IPS-20b (cell line): ENCODE data around the gene CACNA1D.

Experiments used
- H3K27ac ChIP-seq: one replicate; pipeline ENCODE4 v1.5.1; 2013; ENCODE audit warnings: low read length
- H3K27me3 ChIP-seq: 2 replicates; pipeline ENCODE4 v1.6.1; 2013; ENCODE audit warnings: mild to moderate bottlenecking, low read length, inconsistent platforms; ENCODE audit not compliant: insufficient read depth
- H3K36me3 ChIP-seq: 2 replicates; pipeline ENCODE4 v1.6.1; 2013; ENCODE audit warnings: low read depth, mild to moderate bottlenecking, inconsistent platforms, low read length, moderate library complexity; ENCODE audit not compliant: insufficient read depth
- H3K4me1 ChIP-seq: 2 replicates; pipeline ENCODE4 v1.6.1; 2013; ENCODE audit warnings: mild to moderate bottlenecking, control low read depth, inconsistent platforms, low read length, moderate library complexity; ENCODE audit not compliant: insufficient read depth
- H3K4me3 ChIP-seq: 2 replicates; pipeline ENCODE4 v1.5.1; 2013; ENCODE audit warnings: mild to moderate bottlenecking, low read length, inconsistent platforms
- H3K9ac ChIP-seq: 2 replicates; pipeline ENCODE4 v1.6.1; 2013; ENCODE audit warnings: low read depth, mild to moderate bottlenecking, inconsistent platforms, low read length, moderate library complexity
- H3K9me3 ChIP-seq: 2 replicates; pipeline ENCODE4 v1.6.1; 2013; ENCODE audit warnings: mild to moderate bottlenecking, low read depth, low read length, inconsistent platforms; ENCODE audit not compliant: insufficient read depth

CACNA1D gene

DNA sequence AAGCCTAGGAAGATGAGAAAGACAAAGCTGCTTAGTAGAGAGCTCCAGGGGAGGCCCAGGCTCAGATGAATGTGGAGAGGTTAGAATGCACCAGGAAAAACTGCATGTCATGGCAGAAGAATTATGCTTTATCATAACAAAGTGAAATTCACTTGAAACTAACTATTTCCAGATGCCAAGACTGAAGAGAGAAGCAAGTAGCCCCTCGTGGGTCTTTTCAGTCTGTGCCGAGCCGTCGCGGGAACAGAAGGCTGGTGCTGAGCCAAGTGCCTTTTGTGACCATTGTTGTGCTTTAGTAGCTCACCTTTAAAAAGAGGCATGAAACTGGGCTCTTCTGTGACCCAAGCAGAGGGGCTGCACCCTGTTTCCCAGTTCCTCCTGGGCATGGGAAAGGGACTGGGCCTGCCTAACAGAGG is 278.6 kb downstream of the CACNA1D start:
- Histone ChIP-seq H3K9me3 (no peaks in the 10 kb centered on the region), H3K36me3 (no peaks in the 10 kb centered on the region), H3K4me1 (peaks cover 12% of the 10 kb centered on the region), H3K27ac (no peak overlapping the region), H3K27me3 (no peaks in the 10 kb centered on the region), H3K9ac (no peak overlapping the region), H3K4me3 (no peak overlapping the region)

DNA sequence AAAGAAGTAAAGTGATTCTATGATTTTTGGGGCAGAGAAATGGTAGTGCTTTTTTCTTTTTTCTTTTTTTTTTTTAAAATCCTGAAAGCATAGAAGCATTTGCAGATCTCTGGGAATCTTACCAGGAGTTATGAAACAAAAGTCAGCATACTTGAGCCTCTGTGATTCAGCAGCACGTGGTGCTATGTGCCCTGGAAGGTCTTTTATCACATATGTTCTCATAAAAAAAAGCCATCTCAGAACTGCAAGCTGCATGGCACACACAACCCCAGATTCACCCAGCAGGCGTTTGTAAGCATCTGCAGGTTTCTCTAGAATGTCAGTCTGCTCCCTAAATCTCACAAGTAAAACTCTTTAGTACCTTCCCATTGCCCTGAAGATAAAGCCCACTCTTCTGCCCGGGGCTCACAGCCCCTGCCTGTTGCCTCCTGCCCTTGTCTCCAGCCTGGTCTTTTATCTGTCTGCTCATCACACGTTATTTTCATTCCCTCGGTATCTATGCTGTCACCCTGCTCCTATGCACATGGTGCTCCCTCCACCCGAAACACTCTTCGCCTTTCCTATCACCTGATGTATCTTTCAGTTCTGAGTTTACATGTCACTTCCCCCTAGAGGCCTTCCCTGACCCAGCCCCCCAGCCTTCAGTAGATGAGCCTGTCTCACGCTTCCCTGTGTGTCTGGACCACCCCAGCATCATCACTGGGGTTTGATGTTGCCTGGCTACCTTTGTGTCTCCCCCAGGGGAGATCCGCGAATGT is 279.4 kb downstream of the CACNA1D start:
- no peaks in the 10 kb centered on the region for H3K27me3 ChIP-seq
- no peaks in the 10 kb centered on the region for H3K9me3 ChIP-seq
- no peak overlapping the region for H3K9ac ChIP-seq
- no peak overlapping the region for H3K27ac ChIP-seq
- peaks cover 11% of the 10 kb centered on the region for H3K4me1 ChIP-seq
- no peaks in the 10 kb centered on the region for H3K36me3 ChIP-seq
- no peak overlapping the region for H3K4me3 ChIP-seq

DNA sequence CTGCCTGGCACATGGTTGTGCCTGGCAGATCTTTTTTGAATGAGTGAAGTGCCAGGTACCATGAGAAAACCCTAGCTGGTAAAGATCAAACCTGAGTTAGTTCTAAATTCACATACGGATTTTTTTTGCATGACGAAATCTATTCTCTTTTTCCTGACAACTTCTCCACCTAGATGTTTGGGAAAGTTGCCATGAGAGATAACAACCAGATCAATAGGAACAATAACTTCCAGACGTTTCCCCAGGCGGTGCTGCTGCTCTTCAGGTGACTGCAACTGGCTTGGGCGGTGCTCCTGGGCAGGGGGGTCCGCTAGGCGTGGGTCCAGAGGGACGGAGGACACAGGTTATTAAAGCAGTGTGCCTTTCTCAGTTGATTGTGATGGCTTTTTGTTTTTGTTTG is 280.0 kb downstream of the CACNA1D start:
- H3K9ac ChIP-seq = no peak overlapping the region
- no peaks in the 10 kb centered on the region for H3K36me3 ChIP-seq
- H3K4me1 ChIP-seq = peaks cover 5% of the 10 kb centered on the region
- no peak overlapping the region for H3K4me3 ChIP-seq
- H3K27me3 ChIP-seq = no peaks in the 10 kb centered on the region
- no peak overlapping the region for H3K27ac ChIP-seq
- H3K9me3 ChIP-seq = no peaks in the 10 kb centered on the region

DNA sequence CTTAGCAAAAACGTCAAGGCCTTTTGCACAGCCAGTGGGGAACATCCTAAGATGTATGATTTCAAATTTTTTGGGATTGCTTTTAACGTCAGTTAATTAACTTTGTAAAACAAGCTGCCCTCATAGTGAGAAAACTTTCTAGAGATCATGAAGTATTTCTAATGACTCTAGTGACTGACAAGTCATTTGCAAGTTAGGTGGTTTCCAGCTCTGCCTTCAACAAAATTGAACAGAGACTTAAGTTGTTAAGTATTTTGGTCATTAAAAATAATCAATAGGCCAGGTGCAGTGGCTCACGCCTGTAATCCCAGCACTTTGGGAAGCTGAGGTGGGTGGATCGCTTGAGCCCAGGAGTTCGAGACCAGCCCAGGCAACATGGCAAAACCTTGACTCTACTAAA is 280.6 kb downstream of the CACNA1D start:
- H3K9ac ChIP-seq = no peak overlapping the region
- peaks cover 4% of the 10 kb centered on the region; the same call in 1 of the 2 replicates for H3K4me1 ChIP-seq
- H3K27me3 ChIP-seq = no peaks in the 10 kb centered on the region
- H3K4me3 ChIP-seq = no peak overlapping the region
- H3K27ac ChIP-seq = no peak overlapping the region
- no peaks in the 10 kb centered on the region for H3K9me3 ChIP-seq
- no peaks in the 10 kb centered on the region for H3K36me3 ChIP-seq

DNA sequence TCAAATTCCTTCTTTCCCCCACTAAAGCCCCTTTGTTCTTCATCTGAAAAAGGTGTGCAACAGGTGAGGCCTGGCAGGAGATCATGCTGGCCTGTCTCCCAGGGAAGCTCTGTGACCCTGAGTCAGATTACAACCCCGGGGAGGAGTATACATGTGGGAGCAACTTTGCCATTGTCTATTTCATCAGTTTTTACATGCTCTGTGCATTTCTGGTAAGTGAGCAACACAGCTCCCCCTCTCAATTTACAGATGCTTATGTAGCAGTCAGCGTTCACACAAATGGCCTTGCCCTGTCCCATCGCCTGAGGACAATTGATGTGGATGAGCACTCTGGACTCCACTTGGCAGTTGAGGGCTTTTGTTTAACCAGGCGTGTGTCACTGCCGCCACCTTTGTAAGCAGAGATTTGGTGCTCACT is 281.4 kb downstream of the CACNA1D start:
- Histone ChIP-seq H3K27me3 (no peaks in the 10 kb centered on the region), H3K4me3 (no peak overlapping the region), H3K9me3 (no peaks in the 10 kb centered on the region), H3K9ac (no peak overlapping the region), H3K36me3 (no peaks in the 10 kb centered on the region), H3K27ac (no peak overlapping the region), H3K4me1 (peaks cover 4% of the 10 kb centered on the region; the same call in 1 of the 2 replicates)

DNA sequence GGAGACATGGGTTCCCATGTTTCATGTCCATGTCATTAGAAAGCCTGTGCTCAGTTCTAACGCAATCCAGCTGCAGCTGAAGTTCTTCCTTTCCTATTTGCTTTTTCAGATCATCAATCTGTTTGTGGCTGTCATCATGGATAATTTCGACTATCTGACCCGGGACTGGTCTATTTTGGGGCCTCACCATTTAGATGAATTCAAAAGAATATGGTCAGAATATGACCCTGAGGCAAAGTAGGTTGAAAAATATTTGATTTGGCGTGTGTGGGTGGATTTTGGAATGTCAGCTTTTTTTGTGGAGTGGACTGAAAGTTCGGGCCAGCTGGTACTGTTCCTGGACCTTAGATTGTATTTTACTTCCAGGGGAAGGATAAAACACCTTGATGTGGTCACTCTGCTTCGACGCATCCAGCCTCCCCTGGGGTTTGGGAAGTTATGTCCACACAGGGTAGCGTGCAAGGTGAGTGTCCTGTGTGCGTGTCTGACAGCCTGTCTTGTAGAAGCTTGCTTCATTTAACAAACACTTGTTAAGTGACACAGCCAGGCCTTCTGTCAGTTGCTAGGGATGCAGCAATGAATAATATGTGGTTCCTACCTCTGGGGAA is 282.2 kb downstream of the CACNA1D start:
- H3K36me3 ChIP-seq = no peaks in the 10 kb centered on the region
- peaks cover 4% of the 10 kb centered on the region; the same call in 1 of the 2 replicates for H3K4me1 ChIP-seq
- no peak overlapping the region for H3K27ac ChIP-seq
- no peaks in the 10 kb centered on the region for H3K9me3 ChIP-seq
- no peak overlapping the region for H3K4me3 ChIP-seq
- H3K27me3 ChIP-seq = no peaks in the 10 kb centered on the region
- no peak overlapping the region for H3K9ac ChIP-seq

DNA sequence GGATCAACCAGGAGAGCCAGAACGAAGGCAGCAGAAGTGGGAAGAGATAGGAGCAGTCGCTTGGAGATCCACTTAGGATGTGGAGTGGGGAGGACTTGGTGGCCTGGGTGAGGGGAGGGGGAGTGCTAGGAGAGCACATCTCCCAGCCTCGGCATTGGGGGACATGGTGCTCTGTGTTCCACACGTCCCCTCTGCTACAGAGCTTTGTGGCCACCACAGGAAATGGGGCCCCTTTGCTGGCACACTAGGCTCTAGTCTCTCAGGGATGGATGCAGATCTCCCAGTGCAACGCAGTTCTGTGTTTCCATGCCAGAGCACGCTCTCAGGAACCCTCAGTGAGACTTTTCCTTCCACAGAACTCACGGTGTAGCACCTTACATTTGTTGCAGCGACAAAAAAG is 283.1 kb downstream of the CACNA1D start:
- no peak overlapping the region for H3K27ac ChIP-seq

DNA sequence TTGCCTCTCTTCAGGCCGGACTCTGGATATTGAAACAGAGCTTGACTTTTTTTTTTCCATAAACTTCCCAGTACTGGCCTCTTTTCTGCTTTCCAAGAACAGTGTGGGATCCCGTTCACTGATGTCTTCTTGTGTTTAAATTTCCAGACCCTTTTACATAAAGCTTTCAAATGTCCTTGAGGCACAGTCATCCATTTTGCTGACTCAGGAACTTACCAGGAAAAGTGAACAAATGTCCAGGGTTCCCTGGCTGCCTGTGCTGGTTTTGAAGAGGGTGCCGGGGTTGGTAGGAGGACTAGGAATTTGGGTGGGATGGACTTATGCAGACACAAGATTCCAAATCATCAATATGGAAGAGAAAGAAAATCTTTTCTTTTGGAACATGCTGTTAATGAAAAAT is 283.7 kb downstream of the CACNA1D start:
- peaks cover 1% of the 10 kb centered on the region; the same call in 1 of the 2 replicates for H3K4me1 ChIP-seq
- no peaks in the 10 kb centered on the region for H3K27me3 ChIP-seq
- H3K4me3 ChIP-seq = no peak overlapping the region
- H3K9ac ChIP-seq = no peak overlapping the region
- H3K36me3 ChIP-seq = no peaks in the 10 kb centered on the region
- H3K9me3 ChIP-seq = no peaks in the 10 kb centered on the region
- no peak overlapping the region for H3K27ac ChIP-seq

More for the DNA sequence above, 283.1 kb downstream of the CACNA1D start:
- no peaks in the 10 kb centered on the region for H3K9me3 ChIP-seq
- H3K36me3 ChIP-seq = no peaks in the 10 kb centered on the region
- H3K4me3 ChIP-seq = no peak overlapping the region
- H3K27me3 ChIP-seq = no peaks in the 10 kb centered on the region
- H3K4me1 ChIP-seq = peaks cover 4% of the 10 kb centered on the region; the same call in 1 of the 2 replicates
- no peak overlapping the region for H3K9ac ChIP-seq

DNA sequence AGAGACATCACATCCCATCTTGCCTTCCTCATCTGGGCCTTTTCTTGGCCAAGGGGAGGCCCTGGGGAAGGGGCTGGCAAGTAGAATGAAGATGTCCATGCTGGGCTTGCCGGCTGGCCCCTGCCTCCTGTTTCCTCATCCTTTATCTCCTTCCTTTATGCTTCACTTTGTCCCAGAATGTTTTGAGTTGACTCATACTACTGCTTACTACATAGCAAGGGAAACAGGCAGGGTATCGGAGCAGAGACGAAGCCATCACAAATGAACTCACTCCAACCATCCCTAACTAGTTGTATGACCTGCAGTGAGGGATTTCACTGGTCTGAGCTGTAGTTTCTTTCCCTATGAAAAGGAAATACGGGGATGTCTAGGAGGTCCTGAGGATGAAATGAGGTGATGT is 285.8 kb downstream of the CACNA1D start:
- Histone ChIP-seq H3K9ac (no peak overlapping the region), H3K4me1 (no peaks in the 10 kb centered on the region), H3K9me3 (no peaks in the 10 kb centered on the region), H3K27me3 (no peaks in the 10 kb centered on the region), H3K4me3 (no peak overlapping the region), H3K27ac (no peak overlapping the region), H3K36me3 (no peaks in the 10 kb centered on the region)

DNA sequence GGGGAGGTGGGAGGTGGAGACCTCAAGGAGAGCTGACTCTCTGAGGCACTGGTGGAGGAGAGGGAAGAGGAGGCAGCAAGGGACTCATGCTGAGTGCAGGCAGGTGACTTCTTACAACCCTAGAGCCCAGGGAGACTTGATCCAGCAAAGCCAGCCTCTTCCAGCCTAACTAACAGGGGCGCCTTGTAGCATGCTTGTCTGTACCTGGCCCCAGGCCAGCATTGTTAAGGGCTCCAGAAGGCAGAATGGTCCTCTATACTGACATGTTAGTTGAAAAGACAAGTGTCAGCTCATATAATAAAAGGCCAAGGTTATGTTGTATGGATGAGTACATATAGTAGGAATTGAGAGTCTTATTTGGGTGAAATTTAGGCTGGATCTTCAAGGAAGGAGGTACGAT is 286.4 kb downstream of the CACNA1D start:
- no peak overlapping the region for H3K4me3 ChIP-seq

DNA sequence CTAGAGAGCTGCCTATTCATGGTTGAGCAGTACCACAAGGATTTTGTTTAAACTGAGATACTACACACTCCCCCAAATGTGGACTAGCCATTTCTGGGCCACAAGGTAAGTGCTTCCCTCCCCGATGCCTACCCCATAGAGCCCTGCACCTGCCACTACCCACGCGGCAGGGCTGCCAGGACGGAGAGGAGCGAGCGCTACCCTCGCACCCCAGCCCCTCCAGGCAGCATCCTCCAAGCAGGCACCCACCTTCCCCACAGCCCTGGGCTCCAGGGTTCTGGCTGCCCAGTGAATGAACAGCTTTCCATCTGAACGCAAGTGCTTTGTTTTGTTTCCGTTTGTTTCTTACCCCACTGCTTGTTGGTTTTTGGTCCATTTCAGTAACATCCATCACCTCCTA is 292.6 kb downstream of the CACNA1D start:
- Histone ChIP-seq H3K9ac (no peak overlapping the region), H3K27ac (no peak overlapping the region), H3K9me3 (no peaks in the 10 kb centered on the region), H3K27me3 (no peaks in the 10 kb centered on the region), H3K36me3 (no peaks in the 10 kb centered on the region), H3K4me1 (no peaks in the 10 kb centered on the region), H3K4me3 (no peak overlapping the region)

More for the DNA sequence above, 286.4 kb downstream of the CACNA1D start:
- H3K9me3 ChIP-seq = no peaks in the 10 kb centered on the region
- no peaks in the 10 kb centered on the region for H3K36me3 ChIP-seq
- no peak overlapping the region for H3K27ac ChIP-seq
- no peaks in the 10 kb centered on the region for H3K27me3 ChIP-seq
- H3K9ac ChIP-seq = no peak overlapping the region
- no peaks in the 10 kb centered on the region for H3K4me1 ChIP-seq

DNA sequence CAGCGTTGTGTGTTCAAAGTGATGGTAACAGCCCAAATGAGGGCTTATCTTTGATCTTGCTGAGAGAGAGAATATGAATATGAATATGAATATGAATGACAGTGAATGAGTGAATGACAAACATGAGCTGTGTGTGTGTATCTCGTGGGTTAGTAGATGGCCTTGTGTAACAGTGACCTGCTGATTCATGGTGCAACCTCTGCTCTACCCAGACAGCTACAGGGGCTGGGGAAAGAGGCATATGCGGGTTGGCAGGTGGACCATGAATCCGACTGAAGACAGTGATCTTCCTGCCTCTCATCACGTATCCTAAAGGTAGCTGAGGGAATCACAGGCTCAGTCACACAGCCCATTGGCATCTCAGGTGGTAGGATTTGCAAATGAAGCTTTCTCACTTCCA is 293.6 kb downstream of the CACNA1D start:
- Histone ChIP-seq H3K27ac (no peak overlapping the region), H3K36me3 (no peaks in the 10 kb centered on the region), H3K27me3 (no peaks in the 10 kb centered on the region), H3K9ac (no peak overlapping the region), H3K4me3 (no peak overlapping the region), H3K4me1 (no peaks in the 10 kb centered on the region), H3K9me3 (no peaks in the 10 kb centered on the region)
